ENCODE results near the gene ACTL10.

ACTL10 gene

DNA sequence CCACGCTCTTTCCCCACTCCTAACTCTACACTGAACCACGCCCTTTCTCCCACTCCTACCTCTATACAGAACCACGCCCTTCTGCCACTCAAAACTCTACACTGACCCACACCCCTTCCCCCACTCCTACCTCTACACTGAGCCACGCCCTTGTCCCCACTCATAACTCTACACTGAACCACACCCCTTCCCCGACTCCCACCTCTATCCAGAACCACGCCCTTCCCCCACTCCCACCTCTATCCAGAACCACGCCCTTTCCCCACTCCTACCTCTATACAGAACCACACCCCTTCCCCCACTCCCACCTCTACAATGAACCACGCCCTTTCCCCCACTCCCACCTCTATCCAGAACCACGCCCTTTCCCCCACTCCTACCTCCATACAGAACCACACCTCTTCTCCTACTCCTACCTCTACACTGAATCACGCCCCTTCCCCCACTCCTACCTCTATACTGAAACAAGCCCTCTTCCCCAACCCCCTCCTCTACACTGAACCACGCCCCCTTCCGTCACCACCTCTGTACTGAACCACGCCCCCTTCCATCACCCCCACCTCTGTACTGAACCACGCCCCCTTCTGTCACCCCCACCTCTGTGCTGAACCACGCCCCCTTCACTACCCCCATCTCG lies 43.3 kb downstream of the ACTL10 start:
- H3K4me3 ChIP-seq (ENCODE audit: low read depth, low read length) = no peak overlapping the region
- no peak for TF ChIP-seq POLR2A (IDR thresholded peaks at IDR 0.05; ENCODE audit: extremely low read depth, insufficient read length)
- TF ChIP-seq MYC (IDR thresholded peaks at IDR 0.05; ENCODE audit: low read depth, low read length) = no peak
- TF ChIP-seq, protein P1, sequence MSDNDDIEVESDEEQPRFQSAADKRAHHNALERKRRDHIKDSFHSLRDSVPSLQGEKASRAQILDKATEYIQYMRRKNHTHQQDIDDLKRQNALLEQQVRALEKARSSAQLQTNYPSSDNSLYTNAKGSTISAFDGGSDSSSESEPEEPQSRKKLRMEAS (IDR thresholded peaks at IDR 0.05; ENCODE audit: low read depth, low read length) = no peak
- TF ChIP-seq, protein P2, sequence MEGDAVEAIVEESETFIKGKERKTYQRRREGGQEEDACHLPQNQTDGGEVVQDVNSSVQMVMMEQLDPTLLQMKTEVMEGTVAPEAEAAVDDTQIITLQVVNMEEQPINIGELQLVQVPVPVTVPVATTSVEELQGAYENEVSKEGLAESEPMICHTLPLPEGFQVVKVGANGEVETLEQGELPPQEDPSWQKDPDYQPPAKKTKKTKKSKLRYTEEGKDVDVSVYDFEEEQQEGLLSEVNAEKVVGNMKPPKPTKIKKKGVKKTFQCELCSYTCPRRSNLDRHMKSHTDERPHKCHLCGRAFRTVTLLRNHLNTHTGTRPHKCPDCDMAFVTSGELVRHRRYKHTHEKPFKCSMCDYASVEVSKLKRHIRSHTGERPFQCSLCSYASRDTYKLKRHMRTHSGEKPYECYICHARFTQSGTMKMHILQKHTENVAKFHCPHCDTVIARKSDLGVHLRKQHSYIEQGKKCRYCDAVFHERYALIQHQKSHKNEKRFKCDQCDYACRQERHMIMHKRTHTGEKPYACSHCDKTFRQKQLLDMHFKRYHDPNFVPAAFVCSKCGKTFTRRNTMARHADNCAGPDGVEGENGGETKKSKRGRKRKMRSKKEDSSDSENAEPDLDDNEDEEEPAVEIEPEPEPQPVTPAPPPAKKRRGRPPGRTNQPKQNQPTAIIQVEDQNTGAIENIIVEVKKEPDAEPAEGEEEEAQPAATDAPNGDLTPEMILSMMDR (IDR thresholded peaks at IDR 0.05; ENCODE audit: low read depth, low read length) = no peak
- DNase-seq (ENCODE audit: low read depth) = no peak

DNA sequence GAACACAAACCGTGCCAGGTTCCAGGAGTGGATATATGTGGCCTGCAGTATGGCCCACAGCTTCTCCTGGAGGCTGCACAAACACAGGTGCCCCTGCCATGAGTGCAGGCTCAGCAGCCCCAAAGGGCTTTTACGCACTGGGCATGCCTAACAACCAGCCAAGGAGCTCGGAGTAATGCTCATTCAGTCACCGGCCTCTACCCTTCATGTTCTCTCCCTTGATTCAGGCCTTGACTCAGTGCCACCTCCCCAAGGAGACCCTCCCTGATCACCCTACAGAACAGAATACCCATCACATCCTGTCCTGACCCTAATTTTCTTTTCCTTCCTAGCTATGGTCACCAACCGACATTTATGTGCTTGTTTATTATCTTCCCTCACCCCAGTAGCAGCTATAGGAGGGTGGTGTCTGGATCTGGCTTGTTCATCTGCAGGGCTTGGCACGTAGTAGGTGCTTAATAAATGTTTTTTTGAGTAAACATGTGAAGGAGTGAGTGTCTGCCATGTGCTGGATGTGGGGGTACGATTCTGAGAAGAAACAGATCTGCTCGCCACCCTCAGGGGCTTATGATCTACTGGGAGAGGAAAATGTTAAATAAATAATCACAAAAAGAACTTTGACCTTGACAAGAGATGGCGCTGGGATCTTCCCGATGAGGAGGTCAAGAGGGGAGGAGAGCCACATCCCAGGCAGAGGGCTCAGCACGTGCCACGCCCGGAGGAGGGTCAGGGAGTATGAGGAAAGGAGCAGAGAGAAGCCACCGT lies 44.1 kb downstream of the ACTL10 start:
- TF ChIP-seq POLR2A (IDR thresholded peaks at IDR 0.05; ENCODE audit: extremely low read depth, insufficient read length) (no peak), MYC (IDR thresholded peaks at IDR 0.05; ENCODE audit: low read depth, low read length) (no peak)
- TF ChIP-seq, protein P1 (IDR thresholded peaks at IDR 0.05; ENCODE audit: low read depth, low read length) = no peak
- TF ChIP-seq, protein P2 (IDR thresholded peaks at IDR 0.05; ENCODE audit: low read depth, low read length) = no peak
- no peak overlapping the region for H3K4me3 ChIP-seq (ENCODE audit: low read depth, low read length)
- no peak for DNase-seq (ENCODE audit: low read depth)

DNA sequence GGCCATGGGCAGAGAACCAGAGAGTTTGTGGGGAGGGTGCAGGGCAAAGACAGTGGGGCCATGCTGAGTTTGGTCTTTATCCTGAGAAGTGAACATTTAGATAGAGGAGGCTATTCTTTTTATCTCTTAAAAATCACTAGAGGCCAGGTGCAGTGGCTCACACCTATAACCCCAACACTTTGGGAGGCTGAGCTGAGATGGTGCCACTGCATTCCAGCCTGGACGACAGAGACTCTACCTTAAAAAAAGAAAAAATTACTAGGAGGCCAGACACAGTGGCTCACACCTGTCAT lies 44.6 kb downstream of the ACTL10 start:
- TF ChIP-seq MYC (IDR thresholded peaks at IDR 0.05; ENCODE audit: low read depth, low read length) (no peak), POLR2A (IDR thresholded peaks at IDR 0.05; ENCODE audit: extremely low read depth, insufficient read length) (no peak)
- TF ChIP-seq, protein P2 (IDR thresholded peaks at IDR 0.05; ENCODE audit: low read depth, low read length) = no peak
- TF ChIP-seq, protein P1 (IDR thresholded peaks at IDR 0.05; ENCODE audit: low read depth, low read length) = no peak
- no peak overlapping the region for H3K4me3 ChIP-seq (ENCODE audit: low read depth, low read length)
- no peak for DNase-seq (ENCODE audit: low read depth)

DNA sequence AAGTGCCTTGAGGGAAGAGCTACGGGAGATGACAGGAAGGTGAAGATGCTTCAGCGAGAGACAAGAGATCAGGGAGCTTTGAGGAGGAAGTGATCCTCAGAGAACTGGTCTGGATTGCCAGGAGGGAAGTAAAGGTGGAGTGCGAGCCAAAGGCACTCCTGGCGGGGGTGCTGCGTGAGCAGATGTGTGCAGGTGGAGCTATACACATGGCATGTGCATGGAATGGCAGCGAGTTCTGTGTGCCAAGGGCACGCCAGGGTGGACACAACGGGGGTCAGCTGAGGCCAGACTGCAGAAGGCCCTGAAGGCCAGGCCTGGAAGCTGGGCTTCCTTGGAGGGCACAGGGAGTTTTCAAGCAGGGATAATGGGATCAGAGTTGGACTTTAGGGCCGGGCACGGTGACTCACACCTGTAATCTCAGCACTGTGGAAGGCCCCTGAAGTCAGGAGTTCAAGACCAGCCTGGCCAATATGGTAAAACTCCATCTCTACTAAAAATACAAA lies 47.2 kb downstream of the ACTL10 start:
- TF ChIP-seq MYC (IDR thresholded peaks at IDR 0.05; ENCODE audit: low read depth, low read length) (no peak), POLR2A (IDR thresholded peaks at IDR 0.05; ENCODE audit: extremely low read depth, insufficient read length) (no peak)
- TF ChIP-seq, protein P2 (IDR thresholded peaks at IDR 0.05; ENCODE audit: low read depth, low read length) = no peak
- TF ChIP-seq, protein P1 (IDR thresholded peaks at IDR 0.05; ENCODE audit: low read depth, low read length) = no peak
- no peak for DNase-seq (ENCODE audit: low read depth)
- no peak overlapping the region for H3K4me3 ChIP-seq (ENCODE audit: low read depth, low read length)

DNA sequence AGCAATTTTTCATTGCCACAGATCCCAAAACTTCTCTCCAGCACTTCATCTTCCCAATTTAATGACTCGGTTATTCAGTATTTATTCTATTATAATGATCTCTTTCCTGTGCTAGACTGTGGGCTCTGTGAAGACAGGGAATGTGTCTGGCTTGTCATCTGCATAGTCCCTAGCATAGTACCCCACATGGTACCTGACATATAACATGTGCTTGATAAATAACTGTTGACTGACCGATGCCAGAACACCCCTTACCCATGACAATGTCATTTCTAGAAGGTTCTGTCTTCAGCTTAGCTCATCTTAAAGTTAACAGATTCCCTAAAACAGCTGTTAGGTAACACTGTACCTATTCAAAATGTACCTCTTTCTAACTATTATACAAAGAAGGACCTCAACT lies 49.8 kb downstream of the ACTL10 start:
- TF ChIP-seq POLR2A (IDR thresholded peaks at IDR 0.05; ENCODE audit: extremely low read depth, insufficient read length) = no peak
- TF ChIP-seq, protein P1 (IDR thresholded peaks at IDR 0.05; ENCODE audit: low read depth, low read length) = no peak
- TF ChIP-seq, protein P2 (IDR thresholded peaks at IDR 0.05; ENCODE audit: low read depth, low read length) = no peak
- TF ChIP-seq MYC (IDR thresholded peaks at IDR 0.05; ENCODE audit: low read depth, low read length) = no peak
- H3K4me3 ChIP-seq (ENCODE audit: low read depth, low read length) = no peak overlapping the region
- DNase-seq (ENCODE audit: low read depth) = no peak

Data from NB4 (cell line).